H1 (cell line): ENCODE data around the gene NRXN3. TPM values are rescaled to one million over a fixed set of nuclear protein-coding genes. Genes with fewer than 3 reads are reported as not detected.

ENCODE experiments used
- BRCA1 ChIP-seq: IDR thresholded peaks from 2 replicates; pipeline ENCODE4 v1.6.1; 2012; ENCODE audit warnings: low read depth, low read length, improper control_type of control experiment
- EP300 ChIP-seq, 2 experiments: IDR thresholded peaks; 1 replicate in 1 of 2; 2 replicates in 1 of 2; pipeline ENCODE4 v1.6.1; 2011 to 2012; ENCODE audit warnings: low read depth in 2 of 2, low read length in 2 of 2, mild to moderate bottlenecking in 2 of 2, borderline replicate concordance in 1 of 2, inconsistent platforms in 1 of 2, moderate library complexity in 1 of 2
- JUN ChIP-seq: IDR thresholded peaks from 2 replicates; pipeline ENCODE4 v1.6.1; 2011; ENCODE audit warnings: low read depth, mild to moderate bottlenecking, improper control_type of control experiment, low read length
- JUND ChIP-seq: IDR thresholded peaks from 2 replicates; pipeline ENCODE4 v1.6.1; 2011; ENCODE audit warnings: mild to moderate bottlenecking, improper control_type of control experiment, low read length
- KDM1A ChIP-seq: fragments of 200-600, 300-600 bp; sonication (generic); IDR thresholded peaks from 2 replicates; pipeline ENCODE4 v1.7.1; 2016; ENCODE audit warnings: mild to moderate bottlenecking, low read length, borderline replicate concordance
- NANOG ChIP-seq: IDR thresholded peaks from 2 replicates; pipeline ENCODE4 v1.6.1; 2011; ENCODE audit warnings: low read length, low read depth, mild to moderate bottlenecking, inconsistent platforms; ENCODE audit not compliant: insufficient read depth, poor library complexity, severe bottlenecking
- RNF2 ChIP-seq: fragments of 200-900, 300-1000 bp; sonication (generic); IDR thresholded peaks from 2 replicates; pipeline ENCODE4 v1.7.1; 2016; ENCODE audit warnings: borderline replicate concordance, low read depth, mild to moderate bottlenecking, antibody characterized with exemption, low read length; ENCODE audit not compliant: poor library complexity, severe bottlenecking; ENCODE audit errors: missing control alignments
- SIX5 ChIP-seq: IDR thresholded peaks from 2 replicates; pipeline ENCODE4 v1.6.1; 2011; ENCODE audit warnings: mild to moderate bottlenecking, low read depth, low read length
- TAF1 ChIP-seq: IDR thresholded peaks from 2 replicates; pipeline ENCODE4 v1.6.1; 2011; ENCODE audit warnings: mild to moderate bottlenecking, low read depth, low read length
- TCF12 ChIP-seq: IDR thresholded peaks from 2 replicates; pipeline ENCODE4 v1.6.1; 2011; ENCODE audit warnings: low read depth, mild to moderate bottlenecking, low read length
- polyA plus RNA-seq, 7 experiments: library from polyadenylated mRNA; depleted of rRNA in 3 of 7; stranded (reverse) in 5 of 7; unstranded in 2 of 7; fragments of >200 nt in 5 of 7; fragments of 200-250 nt in 2 of 7; gene quantifications; 1 replicate in 5 of 7; 2 replicates in 1 of 7; 4 replicates in 1 of 7; pipeline versions ENCODE4 v1.2.1 to v1.2.3, GENCODE V29; 2011 to 2013; ENCODE audit warnings: missing spikeins in 2 of 7, mixed read lengths in 2 of 7
- total RNA-seq: library from RNA; stranded (reverse); fragmentation: NEBNext Ultra II Directional; extraction: Animal tissue kit (Norgen Biotek cat#: 25700); gene quantifications from 2 replicates; pipeline ENCODE4 v1.2.1, GENCODE V29; 2021
- TF ChIP-seq, protein P1 (sequence below): fragments of 300-600 bp; sonication (generic); IDR thresholded peaks from 2 replicates; pipeline ENCODE4 v1.7.1; 2012; ENCODE audit warnings: low read length, moderate library complexity, mild to moderate bottlenecking, inconsistent platforms; ENCODE audit not compliant: insufficient replicate concordance

Gene NRXN3
- total and polyA plus RNA-seq, 2 of the 8 experiments (the other 6 are each of a cell fraction or from before 2014, with no cell fraction given) = 2.6 to 4.1 TPM

- TF ChIP-seq, protein P1, sequence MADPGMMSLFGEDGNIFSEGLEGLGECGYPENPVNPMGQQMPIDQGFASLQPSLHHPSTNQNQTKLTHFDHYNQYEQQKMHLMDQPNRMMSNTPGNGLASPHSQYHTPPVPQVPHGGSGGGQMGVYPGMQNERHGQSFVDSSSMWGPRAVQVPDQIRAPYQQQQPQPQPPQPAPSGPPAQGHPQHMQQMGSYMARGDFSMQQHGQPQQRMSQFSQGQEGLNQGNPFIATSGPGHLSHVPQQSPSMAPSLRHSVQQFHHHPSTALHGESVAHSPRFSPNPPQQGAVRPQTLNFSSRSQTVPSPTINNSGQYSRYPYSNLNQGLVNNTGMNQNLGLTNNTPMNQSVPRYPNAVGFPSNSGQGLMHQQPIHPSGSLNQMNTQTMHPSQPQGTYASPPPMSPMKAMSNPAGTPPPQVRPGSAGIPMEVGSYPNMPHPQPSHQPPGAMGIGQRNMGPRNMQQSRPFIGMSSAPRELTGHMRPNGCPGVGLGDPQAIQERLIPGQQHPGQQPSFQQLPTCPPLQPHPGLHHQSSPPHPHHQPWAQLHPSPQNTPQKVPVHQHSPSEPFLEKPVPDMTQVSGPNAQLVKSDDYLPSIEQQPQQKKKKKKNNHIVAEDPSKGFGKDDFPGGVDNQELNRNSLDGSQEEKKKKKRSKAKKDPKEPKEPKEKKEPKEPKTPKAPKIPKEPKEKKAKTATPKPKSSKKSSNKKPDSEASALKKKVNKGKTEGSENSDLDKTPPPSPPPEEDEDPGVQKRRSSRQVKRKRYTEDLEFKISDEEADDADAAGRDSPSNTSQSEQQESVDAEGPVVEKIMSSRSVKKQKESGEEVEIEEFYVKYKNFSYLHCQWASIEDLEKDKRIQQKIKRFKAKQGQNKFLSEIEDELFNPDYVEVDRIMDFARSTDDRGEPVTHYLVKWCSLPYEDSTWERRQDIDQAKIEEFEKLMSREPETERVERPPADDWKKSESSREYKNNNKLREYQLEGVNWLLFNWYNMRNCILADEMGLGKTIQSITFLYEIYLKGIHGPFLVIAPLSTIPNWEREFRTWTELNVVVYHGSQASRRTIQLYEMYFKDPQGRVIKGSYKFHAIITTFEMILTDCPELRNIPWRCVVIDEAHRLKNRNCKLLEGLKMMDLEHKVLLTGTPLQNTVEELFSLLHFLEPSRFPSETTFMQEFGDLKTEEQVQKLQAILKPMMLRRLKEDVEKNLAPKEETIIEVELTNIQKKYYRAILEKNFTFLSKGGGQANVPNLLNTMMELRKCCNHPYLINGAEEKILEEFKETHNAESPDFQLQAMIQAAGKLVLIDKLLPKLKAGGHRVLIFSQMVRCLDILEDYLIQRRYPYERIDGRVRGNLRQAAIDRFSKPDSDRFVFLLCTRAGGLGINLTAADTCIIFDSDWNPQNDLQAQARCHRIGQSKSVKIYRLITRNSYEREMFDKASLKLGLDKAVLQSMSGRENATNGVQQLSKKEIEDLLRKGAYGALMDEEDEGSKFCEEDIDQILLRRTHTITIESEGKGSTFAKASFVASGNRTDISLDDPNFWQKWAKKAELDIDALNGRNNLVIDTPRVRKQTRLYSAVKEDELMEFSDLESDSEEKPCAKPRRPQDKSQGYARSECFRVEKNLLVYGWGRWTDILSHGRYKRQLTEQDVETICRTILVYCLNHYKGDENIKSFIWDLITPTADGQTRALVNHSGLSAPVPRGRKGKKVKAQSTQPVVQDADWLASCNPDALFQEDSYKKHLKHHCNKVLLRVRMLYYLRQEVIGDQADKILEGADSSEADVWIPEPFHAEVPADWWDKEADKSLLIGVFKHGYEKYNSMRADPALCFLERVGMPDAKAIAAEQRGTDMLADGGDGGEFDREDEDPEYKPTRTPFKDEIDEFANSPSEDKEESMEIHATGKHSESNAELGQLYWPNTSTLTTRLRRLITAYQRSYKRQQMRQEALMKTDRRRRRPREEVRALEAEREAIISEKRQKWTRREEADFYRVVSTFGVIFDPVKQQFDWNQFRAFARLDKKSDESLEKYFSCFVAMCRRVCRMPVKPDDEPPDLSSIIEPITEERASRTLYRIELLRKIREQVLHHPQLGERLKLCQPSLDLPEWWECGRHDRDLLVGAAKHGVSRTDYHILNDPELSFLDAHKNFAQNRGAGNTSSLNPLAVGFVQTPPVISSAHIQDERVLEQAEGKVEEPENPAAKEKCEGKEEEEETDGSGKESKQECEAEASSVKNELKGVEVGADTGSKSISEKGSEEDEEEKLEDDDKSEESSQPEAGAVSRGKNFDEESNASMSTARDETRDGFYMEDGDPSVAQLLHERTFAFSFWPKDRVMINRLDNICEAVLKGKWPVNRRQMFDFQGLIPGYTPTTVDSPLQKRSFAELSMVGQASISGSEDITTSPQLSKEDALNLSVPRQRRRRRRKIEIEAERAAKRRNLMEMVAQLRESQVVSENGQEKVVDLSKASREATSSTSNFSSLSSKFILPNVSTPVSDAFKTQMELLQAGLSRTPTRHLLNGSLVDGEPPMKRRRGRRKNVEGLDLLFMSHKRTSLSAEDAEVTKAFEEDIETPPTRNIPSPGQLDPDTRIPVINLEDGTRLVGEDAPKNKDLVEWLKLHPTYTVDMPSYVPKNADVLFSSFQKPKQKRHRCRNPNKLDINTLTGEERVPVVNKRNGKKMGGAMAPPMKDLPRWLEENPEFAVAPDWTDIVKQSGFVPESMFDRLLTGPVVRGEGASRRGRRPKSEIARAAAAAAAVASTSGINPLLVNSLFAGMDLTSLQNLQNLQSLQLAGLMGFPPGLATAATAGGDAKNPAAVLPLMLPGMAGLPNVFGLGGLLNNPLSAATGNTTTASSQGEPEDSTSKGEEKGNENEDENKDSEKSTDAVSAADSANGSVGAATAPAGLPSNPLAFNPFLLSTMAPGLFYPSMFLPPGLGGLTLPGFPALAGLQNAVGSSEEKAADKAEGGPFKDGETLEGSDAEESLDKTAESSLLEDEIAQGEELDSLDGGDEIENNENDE = no peak
- no peak for TF ChIP-seq BRCA1
- TF ChIP-seq KDM1A = no peak
- TF ChIP-seq SIX5 = no peak
- no peak for TF ChIP-seq TCF12
- no peak for TF ChIP-seq RNF2
- no peak for TF ChIP-seq TAF1
- TF ChIP-seq JUND = no peak
- no peak for TF ChIP-seq JUN
- no peak for TF ChIP-seq EP300 (IDR thresholded peaks at IDR 0.05; ENCODE audit: borderline replicate concordance in 1 of 2, low read depth in 2 of 2, low read length in 2 of 2)
- TF ChIP-seq NANOG = no peak
Measured at GRCh38 chr14:79698298-79698711, 1528.1 kb downstream of the NRXN3 start (continued).
